Endothelial cell (in vitro differentiated cells): ENCODE measurements around the gene SART1. TPM values are rescaled to one million over a fixed set of nuclear protein-coding genes. Genes with fewer than 3 reads are reported as not detected.

Experiments used
- DNase-seq: peaks from one replicate; pipeline ENCODE4 v3.0.0; 2021; ENCODE audit warnings: low spot score
- H3K27ac Mint-ChIP-seq: one replicate; pipeline ENCODE4 v1.8.0; 2021; ENCODE audit warnings: mixed read lengths, inconsistent platforms; ENCODE audit not compliant: unreplicated experiment
- H3K27me3 Mint-ChIP-seq: one replicate; pipeline ENCODE4 v1.8.0; 2021; ENCODE audit warnings: mild to moderate bottlenecking, moderate library complexity, mixed read lengths, inconsistent platforms; ENCODE audit not compliant: unreplicated experiment
- H3K36me3 Mint-ChIP-seq: one replicate; pipeline ENCODE4 v1.8.0; 2021; ENCODE audit warnings: mild to moderate bottlenecking, low read depth, mixed read lengths, inconsistent platforms; ENCODE audit not compliant: unreplicated experiment
- H3K4me1 Mint-ChIP-seq: one replicate; pipeline ENCODE4 v1.8.0; 2021; ENCODE audit warnings: mild to moderate bottlenecking, mixed read lengths, inconsistent platforms; ENCODE audit not compliant: unreplicated experiment
- H3K4me3 Mint-ChIP-seq: one replicate; pipeline ENCODE4 v1.8.0; 2021; ENCODE audit warnings: mild to moderate bottlenecking, mixed read lengths, inconsistent platforms; ENCODE audit not compliant: unreplicated experiment
- H3K9me3 Mint-ChIP-seq: one replicate; pipeline ENCODE4 v1.8.0; 2021; ENCODE audit warnings: mixed read lengths, inconsistent platforms; ENCODE audit not compliant: unreplicated experiment
- total RNA-seq: library from RNA; stranded (reverse); fragmentation: NEBNext Ultra II Directional; extraction: Animal tissue kit (Norgen Biotek cat#: 25700); gene quantifications from one replicate; pipeline ENCODE4 v1.2.1, GENCODE V29; 2021; ENCODE audit not compliant: unreplicated experiment
- TF ChIP-seq, protein P1 (sequence below): fragments of 200-600 bp; sonication (generic); IDR thresholded peaks from one replicate; pipeline ENCODE4 v1.5.0; 2021; ENCODE audit warnings: antibody characterized with exemption; ENCODE audit not compliant: unreplicated experiment

Gene SART1
- total RNA-seq, 1 donor from 2014 or later = 46.5 TPM

DNA sequence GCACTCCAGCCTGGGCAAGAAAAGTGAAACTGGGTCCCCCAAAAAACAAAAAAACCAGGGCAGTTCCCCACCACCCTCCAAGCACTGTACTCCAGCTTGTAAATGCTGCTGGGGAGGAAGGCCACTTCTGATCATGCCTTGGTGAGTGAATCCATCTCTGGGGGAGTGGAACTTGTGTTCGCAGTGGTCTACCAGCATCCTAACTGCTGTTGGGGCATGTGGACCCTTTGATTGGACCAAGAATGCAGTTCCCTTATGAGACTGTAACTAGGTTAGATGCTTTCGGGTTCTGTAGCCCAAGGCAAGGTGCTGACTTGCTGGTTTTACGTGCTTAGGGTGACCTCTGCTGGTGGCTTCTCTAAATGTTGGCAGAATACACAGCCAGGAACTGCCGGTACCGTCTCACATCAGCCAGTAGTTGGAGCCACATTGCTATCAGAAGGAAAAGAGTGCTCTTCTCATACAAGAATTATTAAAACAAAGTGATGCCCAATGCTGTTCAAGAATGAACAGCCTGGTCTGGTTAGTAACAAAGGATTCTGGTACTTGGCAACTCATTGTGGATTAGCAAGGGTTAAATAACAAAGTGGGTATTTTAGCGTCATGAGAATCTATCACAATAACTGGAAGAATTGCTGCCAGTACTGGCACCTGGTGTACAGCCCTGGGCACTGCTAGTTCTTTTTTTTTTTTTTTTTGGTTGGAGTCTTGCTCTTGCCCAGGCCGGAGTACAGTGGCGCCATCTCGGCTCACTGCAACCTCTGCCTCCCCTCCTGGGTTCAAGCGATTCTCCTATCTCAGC lies 27.5 kb downstream of the SART1 start:
- DNase-seq = peak; percentile 90
- TF ChIP-seq, protein P1, sequence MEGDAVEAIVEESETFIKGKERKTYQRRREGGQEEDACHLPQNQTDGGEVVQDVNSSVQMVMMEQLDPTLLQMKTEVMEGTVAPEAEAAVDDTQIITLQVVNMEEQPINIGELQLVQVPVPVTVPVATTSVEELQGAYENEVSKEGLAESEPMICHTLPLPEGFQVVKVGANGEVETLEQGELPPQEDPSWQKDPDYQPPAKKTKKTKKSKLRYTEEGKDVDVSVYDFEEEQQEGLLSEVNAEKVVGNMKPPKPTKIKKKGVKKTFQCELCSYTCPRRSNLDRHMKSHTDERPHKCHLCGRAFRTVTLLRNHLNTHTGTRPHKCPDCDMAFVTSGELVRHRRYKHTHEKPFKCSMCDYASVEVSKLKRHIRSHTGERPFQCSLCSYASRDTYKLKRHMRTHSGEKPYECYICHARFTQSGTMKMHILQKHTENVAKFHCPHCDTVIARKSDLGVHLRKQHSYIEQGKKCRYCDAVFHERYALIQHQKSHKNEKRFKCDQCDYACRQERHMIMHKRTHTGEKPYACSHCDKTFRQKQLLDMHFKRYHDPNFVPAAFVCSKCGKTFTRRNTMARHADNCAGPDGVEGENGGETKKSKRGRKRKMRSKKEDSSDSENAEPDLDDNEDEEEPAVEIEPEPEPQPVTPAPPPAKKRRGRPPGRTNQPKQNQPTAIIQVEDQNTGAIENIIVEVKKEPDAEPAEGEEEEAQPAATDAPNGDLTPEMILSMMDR = peak; percentile 79
- Mint-ChIP-seq H3K27ac (peak overlapping the region; percentile 13), H3K4me3 (peak overlapping the region; percentile 63), H3K9me3 (no peaks in the 10 kb centered on the region), H3K4me1 (no peaks in the 10 kb centered on the region), H3K27me3 (no peaks in the 10 kb centered on the region), H3K36me3 (no peaks in the 10 kb centered on the region)

DNA sequence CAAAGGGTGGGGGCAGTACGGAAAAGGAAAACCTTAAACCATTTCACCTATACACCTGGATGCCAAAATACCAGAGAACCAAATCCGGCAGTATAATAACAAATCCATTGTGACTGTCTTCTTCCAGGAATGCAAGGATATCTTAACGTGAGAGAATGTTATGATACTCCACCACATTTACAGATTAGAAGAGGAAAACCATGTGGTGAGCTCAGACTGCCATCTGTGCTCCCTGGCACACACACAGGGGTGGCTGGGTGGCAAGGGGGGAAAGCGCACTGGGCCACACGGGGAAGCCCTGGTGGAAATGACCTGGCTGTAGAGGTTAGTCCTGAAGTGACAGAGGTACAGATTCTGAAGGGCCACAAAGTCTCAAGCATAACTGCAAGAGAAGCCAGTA lies 30.5 kb downstream of the SART1 start:
- Mint-ChIP-seq H3K4me3 (no peak overlapping the region), H3K9me3 (no peaks in the 10 kb centered on the region), H3K27ac (no peak overlapping the region), H3K27me3 (no peaks in the 10 kb centered on the region), H3K36me3 (peaks cover 5% of the 10 kb centered on the region), H3K4me1 (no peaks in the 10 kb centered on the region)
- DNase-seq = no peak
- TF ChIP-seq, protein P1 = no peak

DNA sequence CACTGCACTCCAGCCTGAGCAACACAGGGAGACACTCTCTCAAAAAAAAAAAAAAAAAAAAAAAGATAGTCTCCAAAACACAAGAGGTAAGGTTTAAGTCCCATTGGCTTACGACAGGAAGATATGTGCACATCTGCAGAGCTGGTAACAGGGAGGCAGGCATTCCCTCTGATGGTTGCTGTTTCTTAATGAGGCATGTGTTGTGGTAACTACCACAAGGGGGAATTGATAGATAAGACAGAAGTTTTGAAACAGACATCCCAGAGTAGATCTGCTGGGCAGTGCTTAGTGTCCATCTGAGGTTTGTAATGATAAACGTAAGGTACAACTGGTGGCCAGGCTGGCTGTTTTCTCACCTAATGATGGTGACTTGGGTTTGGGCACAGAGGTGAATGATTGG lies 35.8 kb downstream of the SART1 start:
- peaks cover 7% of the 10 kb centered on the region for H3K27me3 Mint-ChIP-seq
- peak overlapping the region; percentile 65 for H3K4me3 Mint-ChIP-seq
- H3K27ac Mint-ChIP-seq = no peak overlapping the region
- no peak for DNase-seq
- H3K36me3 Mint-ChIP-seq = peaks cover 25% of the 10 kb centered on the region
- peaks cover 10% of the 10 kb centered on the region for H3K4me1 Mint-ChIP-seq
- H3K9me3 Mint-ChIP-seq = no peaks in the 10 kb centered on the region
- TF ChIP-seq, protein P1 = no peak

DNA sequence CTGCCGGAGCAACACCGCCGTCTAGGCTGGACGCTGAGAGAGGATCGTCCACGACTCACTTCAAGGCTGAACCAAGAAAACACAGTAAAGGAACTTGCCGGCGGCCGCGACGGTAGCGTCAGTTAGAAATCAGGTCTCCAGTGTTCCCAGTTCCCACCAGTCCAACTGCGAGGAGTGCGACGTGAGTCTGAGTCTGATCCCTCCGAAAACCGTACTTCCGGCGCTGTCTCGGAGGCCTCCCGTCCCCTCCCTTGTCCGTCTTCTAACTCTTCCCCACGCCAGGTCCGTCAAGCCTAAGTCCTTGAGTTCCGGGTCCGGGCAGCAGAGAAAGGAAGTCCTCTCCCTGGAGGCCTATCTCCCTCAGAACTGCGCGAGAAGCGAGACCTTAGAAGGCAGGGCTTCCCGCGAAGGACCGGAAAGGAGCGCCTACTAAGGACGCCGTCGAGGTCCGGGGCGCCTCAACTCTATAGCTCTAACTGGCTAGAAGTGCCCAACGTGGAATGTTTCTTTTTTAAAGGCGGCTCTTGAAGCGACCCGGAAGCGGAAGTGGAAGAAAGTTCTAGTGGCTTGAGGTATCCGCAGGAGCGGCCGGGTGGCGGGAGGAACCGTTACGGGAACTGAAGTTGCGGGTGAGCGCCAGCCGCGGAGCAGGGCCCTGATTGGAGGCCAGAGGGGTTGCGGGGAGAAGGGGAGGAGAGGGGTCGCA lies 40.6 kb downstream of the SART1 start, which contains the start of the genes BANF1 and EIF1AD:
Gene BANF1 (plus strand): TSS at position 562 of the 706 bp plus-strand sequence. CDS start 748 bp downstream, outside the sequence.
Gene EIF1AD (minus strand): TSS at position 216 of the 706 bp plus-strand sequence. CDS start 1,768 bp downstream, outside the sequence.
- H3K4me3 Mint-ChIP-seq = peak within 1 kb of the TSS; percentile 100
- peak within 1 kb of the TSS; percentile 98 for H3K27ac Mint-ChIP-seq
- H3K36me3 Mint-ChIP-seq = peaks cover 20% of the 10 kb centered on the region
- H3K9me3 Mint-ChIP-seq = no peaks in the 10 kb centered on the region
- H3K27me3 Mint-ChIP-seq = peaks cover 14% of the 10 kb centered on the region
- DNase-seq = peak; percentile 85
- TF ChIP-seq, protein P1 = no peak
- peaks cover 20% of the 10 kb centered on the region for H3K4me1 Mint-ChIP-seq
